C4-2B (cell line): ENCODE results near the gene FOS.

ENCODE experiments used
- ZFX ChIP-seq: fragments of 450-650 bp; IDR thresholded peaks from 2 replicates; pipeline ENCODE4 v1.6.1; 2017
- TF ChIP-seq, protein P1 (sequence below): fragments of 450-650 bp; conservative IDR thresholded peaks from 2 replicates; pipeline ENCODE4 v1.5.1; 2017; ENCODE audit warnings: mild to moderate bottlenecking

DNA sequence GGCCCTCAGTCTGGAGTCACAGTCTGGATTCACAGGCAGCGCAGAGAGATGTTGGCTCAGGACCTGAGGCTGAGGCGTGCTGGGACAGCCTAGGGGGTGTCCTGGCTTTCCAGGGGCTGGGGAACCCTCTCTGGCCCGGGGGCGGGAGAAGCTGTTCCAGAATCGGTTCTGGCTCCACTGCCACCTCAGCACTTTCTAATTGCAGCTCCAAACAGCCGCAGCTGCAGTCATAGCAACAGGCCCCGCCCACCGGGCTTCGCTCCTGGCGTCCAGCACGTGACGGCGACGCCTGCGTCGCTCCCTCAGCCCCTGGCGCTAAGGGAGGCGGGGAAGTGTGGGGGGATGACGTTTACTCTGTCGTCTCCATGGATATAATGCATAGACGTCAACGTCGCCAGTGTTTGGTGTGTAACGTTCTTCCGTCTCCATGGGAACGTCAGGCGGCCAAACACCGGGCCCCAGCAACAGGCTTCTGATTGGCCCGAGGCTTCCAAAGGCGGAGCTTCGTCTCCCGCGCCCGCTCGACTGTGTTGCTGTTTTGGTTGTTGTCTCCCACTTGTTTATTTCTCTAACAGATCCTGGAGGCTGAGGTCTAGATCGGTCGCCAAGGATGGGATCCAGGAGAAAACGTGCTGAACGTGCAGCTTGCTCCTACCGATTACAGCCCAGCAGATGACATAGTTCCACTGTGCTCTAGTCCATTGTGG is 19.7 kb upstream of the FOS start:
- TF ChIP-seq, protein P1, sequence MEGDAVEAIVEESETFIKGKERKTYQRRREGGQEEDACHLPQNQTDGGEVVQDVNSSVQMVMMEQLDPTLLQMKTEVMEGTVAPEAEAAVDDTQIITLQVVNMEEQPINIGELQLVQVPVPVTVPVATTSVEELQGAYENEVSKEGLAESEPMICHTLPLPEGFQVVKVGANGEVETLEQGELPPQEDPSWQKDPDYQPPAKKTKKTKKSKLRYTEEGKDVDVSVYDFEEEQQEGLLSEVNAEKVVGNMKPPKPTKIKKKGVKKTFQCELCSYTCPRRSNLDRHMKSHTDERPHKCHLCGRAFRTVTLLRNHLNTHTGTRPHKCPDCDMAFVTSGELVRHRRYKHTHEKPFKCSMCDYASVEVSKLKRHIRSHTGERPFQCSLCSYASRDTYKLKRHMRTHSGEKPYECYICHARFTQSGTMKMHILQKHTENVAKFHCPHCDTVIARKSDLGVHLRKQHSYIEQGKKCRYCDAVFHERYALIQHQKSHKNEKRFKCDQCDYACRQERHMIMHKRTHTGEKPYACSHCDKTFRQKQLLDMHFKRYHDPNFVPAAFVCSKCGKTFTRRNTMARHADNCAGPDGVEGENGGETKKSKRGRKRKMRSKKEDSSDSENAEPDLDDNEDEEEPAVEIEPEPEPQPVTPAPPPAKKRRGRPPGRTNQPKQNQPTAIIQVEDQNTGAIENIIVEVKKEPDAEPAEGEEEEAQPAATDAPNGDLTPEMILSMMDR: no peak
- no peak for TF ChIP-seq ZFX
